GM13977 (cell line): ENCODE results near the gene INSYN1.
"Not testable (repeated sequence)": the region's sequence is repeated elsewhere in the genome, so short reads cannot be mapped to it uniquely, and the experiment has no call there.

Experiments used
- DNase-seq: peaks from one replicate; pipeline ENCODE4 v3.0.0; 2012; ENCODE audit warnings: low spot score
- CTCF ChIP-seq: IDR thresholded peaks from 2 replicates; pipeline ENCODE4 v1.5.1; 2012; ENCODE audit warnings: mild to moderate bottlenecking, control low read depth; ENCODE audit not compliant: insufficient read depth; ENCODE audit errors: extremely low read depth, missing control alignments
- in situ Hi-C: fragments of 300-500 bp; cut with MboI; formaldehyde crosslinking; loops from one replicate; pipeline ENCODE4 v1.12.0; 2022; ENCODE audit warnings: low sequenced_read_pairs, low pct_unique_long_range_greater_than_20kb, mixed read lengths, inconsistent platforms; ENCODE audit not compliant: unreplicated experiment

INSYN1 gene

GRCh38 chr15:73796331-73796831 is 43.2 kb upstream of the INSYN1 start:
- no peak for TF ChIP-seq CTCF
- in situ Hi-C loops, result no loop called here
- no peak for DNase-seq

- in situ Hi-C loops, result no loop called here
- no peak for TF ChIP-seq CTCF
Measured at GRCh38 chr15:73794443-73795133, 41.4 kb upstream of the INSYN1 start.

DNA sequence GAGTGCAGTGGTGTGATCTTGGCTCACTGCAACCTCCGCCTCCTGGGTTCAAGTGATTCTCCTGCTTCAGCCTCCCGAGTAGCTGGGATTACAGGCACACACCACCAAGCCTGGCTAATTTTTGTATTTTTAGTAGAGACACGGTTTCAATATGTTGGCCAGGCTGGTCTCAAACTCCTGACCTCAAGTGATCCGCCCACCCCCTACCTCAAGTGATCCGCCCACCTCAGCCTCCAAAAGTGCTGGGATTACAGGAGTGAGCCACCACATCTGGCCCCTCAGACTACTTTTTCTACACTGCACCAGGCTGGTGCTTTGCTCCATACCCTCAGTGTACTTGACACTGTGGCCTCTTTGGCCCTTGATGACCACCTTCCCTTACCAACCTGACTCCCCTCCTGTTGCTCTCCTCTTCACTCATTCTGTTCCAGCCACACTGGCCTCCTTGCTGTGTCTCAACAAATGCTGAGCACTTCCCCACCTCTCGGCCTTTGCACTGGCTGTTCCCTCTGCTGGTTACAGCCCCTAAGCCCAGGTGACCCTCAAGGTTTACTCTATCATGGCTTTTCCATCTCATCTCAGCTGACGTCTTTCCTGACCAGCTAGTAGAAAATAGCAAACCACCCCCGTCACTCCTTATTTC is 39.9 kb upstream of the INSYN1 start:
- in situ Hi-C loops, DNase-seq: not testable (repeated sequence)

More at GRCh38 chr15:73794443-73795133, 41.4 kb upstream of the INSYN1 start:
- DNase-seq, result no peak

GRCh38 chr15:73792415-73792814 is 39.3 kb upstream of the INSYN1 start:
- in situ Hi-C loops, result no loop called here
- DNase-seq, result no peak
- TF ChIP-seq CTCF, result no peak

DNA sequence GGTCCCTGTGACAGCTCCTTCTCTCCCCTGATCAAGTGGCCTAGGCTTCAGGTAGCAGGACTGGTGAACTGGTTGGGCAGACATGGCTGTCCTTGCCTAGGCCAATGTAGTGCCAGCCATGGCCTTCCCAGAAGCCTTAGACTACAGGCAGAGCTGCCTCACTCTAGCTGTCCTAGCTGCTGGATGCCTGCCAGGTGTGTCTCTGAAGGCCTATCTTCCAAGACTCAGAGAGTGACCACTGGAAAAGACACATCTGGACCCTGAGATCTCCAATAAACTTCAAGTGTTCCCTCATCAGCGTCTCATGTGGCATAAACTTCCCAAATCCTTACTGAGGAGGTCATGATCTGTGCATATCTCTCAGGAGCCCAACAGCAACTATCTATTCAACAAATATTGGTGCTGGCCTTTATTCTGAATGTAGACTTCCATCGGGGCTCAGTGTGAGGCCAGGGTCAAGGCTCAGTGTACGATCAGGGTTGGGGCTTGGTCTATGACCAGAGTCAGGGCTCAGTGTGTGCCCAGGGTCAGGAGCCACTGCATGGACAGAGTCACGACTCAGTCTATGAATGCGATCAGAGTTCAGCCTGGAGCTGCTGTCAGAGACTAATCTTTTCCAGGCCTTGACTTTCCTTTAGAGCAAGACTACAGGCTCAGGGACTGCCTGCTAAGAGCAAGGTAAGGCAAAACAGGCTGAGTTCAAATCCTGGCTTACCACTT is 36.5 kb upstream of the INSYN1 start:
- in situ Hi-C loops, result no loop called here
- TF ChIP-seq CTCF, result no peak
- no peak for DNase-seq

GRCh38 chr15:73787621-73788020 is 34.5 kb upstream of the INSYN1 start:
- in situ Hi-C loops, result no loop called here
- DNase-seq, result no peak
- no peak for TF ChIP-seq CTCF

- in situ Hi-C loops, result no loop called here
- DNase-seq, result no peak
- TF ChIP-seq CTCF, result no peak
Measured at GRCh38 chr15:73786538-73786937, 33.4 kb upstream of the INSYN1 start.

DNA sequence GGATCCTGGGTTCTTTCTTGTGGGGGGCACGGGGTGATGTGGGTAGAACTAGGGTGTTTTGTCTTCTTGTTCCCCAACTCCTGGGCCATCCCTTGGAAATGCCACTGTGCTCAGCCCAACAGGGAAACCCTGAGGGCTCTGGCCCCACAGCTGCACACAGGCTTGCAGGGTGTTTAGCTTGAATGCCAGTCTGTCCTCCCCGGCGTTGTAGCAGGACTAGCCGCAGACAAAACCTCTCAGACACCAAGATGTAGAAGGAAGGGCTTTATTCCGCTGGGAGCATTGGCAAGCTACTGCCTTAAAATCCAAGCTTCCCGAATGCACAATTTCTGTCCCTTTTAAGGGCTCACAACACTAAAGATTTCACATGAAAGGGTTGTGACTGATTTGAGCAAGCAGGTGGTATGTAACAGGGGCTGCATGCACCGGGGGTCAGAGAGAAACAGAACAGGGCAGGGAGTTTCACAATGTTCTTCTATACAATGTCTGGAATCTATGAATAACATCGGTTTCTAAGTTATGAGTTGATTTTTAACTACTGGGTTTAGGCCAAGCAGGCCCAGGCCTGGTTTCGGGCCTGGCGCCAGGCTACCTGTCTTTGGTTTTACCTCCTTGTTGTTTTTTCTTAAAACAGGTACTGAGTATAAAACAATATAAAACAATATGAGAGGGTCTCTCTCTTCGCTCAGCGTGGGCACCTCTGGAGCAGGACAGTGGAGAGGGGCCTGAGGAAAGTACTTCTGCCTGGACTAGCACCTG is 32.3 kb upstream of the INSYN1 start:
- in situ Hi-C loops, DNase-seq: not testable (repeated sequence)
